ENCODE results near the gene NRP1.
"Not testable (repeated sequence)": the region's sequence is repeated elsewhere in the genome, so short reads cannot be mapped to it uniquely, and the experiment has no call there.

NRP1 gene

GRCh38 chr10:33334153-33334804, at the start of gene NRP1:
Gene NRP1, minus strand, starts transcription at chr10:33334667. Its CDS starts 285 bp downstream, at chr10:33334382.
- H3K4me3 ChIP-seq (ENCODE audit: low read depth in 1 of 2, low read length in 2 of 2), result peak within 1 kb of the TSS; percentile 90 to 93
- peaks cover 7% of the 10 kb centered on the region in 2 donors for H3K36me3 ChIP-seq (ENCODE audit: control insufficient read depth in 1 of 2, insufficient read depth in 2 of 2, low read length in 2 of 2)
- no peaks in the 10 kb centered on the region for H3K9me3 ChIP-seq (ENCODE audit: control insufficient read depth in 1 of 2, low read length in 2 of 2)
- peak within 1 kb of the TSS; percentile 94 for H3K27ac ChIP-seq (ENCODE audit: low read length)
- H3K4me1 ChIP-seq (ENCODE audit: control insufficient read depth in 1 of 2, insufficient read depth in 2 of 2, low read length in 2 of 2), result peaks cover 0 to 27% of the 10 kb centered on the region in 2 donors
- H3K27me3 ChIP-seq (ENCODE audit: low read depth, low read length), result no peaks in the 10 kb centered on the region

DNA sequence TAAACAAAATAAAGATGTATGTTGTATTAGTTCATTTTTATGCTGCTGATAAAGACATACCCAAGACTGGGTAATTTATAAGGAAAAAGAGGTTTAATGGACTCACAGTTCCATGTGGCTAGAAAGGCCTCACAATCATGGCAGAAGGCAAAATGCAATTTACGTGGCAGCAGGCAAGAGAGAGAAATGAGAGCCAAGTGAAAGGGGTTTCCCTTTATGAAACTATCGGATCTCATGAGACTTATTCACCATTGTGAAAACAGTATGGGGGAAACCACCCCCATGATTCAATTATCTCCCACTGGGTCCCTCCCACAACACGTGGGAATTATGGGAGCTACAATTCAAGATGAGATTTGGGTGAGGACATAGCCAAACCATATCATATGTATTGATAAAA, 49.7 kb upstream of the NRP1 start:
- not testable (repeated sequence) for H3K27ac ChIP-seq (ENCODE audit: low read length); H3K4me3 ChIP-seq (ENCODE audit: low read depth in 1 of 2, low read length in 2 of 2); H3K36me3 ChIP-seq (ENCODE audit: control insufficient read depth in 1 of 2, insufficient read depth in 2 of 2, low read length in 2 of 2); H3K9me3 ChIP-seq (ENCODE audit: control insufficient read depth in 1 of 2, low read length in 2 of 2); H3K27me3 ChIP-seq (ENCODE audit: low read depth, low read length)
- peaks cover 5 to 12% of the 10 kb centered on the region in 2 donors for H3K4me1 ChIP-seq (ENCODE audit: control insufficient read depth in 1 of 2, insufficient read depth in 2 of 2, low read length in 2 of 2)

- Histone ChIP-seq H3K27ac (ENCODE audit: low read length) (no peak overlapping the region), H3K27me3 (ENCODE audit: low read depth, low read length) (no peaks in the 10 kb centered on the region), H3K4me1 (ENCODE audit: control insufficient read depth in 1 of 2, insufficient read depth in 2 of 2, low read length in 2 of 2) (peaks cover 5 to 12% of the 10 kb centered on the region in 2 donors), H3K4me3 (ENCODE audit: low read depth in 1 of 2, low read length in 2 of 2) (no peak overlapping the region), H3K9me3 (ENCODE audit: control insufficient read depth in 1 of 2, low read length in 2 of 2) (no peaks in the 10 kb centered on the region), H3K36me3 (ENCODE audit: control insufficient read depth in 1 of 2, insufficient read depth in 2 of 2, low read length in 2 of 2) (no peaks in the 10 kb centered on the region)
Observed at GRCh38 chr10:33382921-33383713, 48.6 kb upstream of the NRP1 start.

DNA sequence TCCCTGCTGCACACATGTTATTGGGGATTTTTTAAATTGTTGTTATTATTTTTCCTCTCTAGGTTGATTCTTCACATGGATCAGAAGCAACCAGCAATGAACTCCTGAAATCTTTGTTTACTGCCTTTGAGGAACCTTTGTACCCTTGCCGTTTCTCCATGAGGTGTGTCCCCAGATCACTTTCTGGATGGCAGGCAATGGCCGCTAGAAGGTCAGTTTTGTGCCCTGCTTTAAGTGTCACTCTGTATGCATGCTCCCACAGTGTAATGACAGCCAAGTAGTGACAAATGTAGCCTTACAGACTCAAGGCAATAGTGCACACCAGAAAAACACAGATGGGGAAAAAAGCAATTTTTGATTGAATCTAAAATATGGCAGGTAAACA, 47.7 kb upstream of the NRP1 start:
- H3K9me3 ChIP-seq (ENCODE audit: control insufficient read depth in 1 of 2, low read length in 2 of 2), result no peaks in the 10 kb centered on the region
- H3K27ac ChIP-seq (ENCODE audit: low read length), result no peak overlapping the region
- H3K4me1 ChIP-seq (ENCODE audit: control insufficient read depth in 1 of 2, insufficient read depth in 2 of 2, low read length in 2 of 2), result peaks cover 5 to 12% of the 10 kb centered on the region in 2 donors
- no peak overlapping the region for H3K4me3 ChIP-seq (ENCODE audit: low read depth in 1 of 2, low read length in 2 of 2)
- H3K27me3 ChIP-seq (ENCODE audit: low read depth, low read length), result no peaks in the 10 kb centered on the region
- H3K36me3 ChIP-seq (ENCODE audit: control insufficient read depth in 1 of 2, insufficient read depth in 2 of 2, low read length in 2 of 2), result no peaks in the 10 kb centered on the region

DNA sequence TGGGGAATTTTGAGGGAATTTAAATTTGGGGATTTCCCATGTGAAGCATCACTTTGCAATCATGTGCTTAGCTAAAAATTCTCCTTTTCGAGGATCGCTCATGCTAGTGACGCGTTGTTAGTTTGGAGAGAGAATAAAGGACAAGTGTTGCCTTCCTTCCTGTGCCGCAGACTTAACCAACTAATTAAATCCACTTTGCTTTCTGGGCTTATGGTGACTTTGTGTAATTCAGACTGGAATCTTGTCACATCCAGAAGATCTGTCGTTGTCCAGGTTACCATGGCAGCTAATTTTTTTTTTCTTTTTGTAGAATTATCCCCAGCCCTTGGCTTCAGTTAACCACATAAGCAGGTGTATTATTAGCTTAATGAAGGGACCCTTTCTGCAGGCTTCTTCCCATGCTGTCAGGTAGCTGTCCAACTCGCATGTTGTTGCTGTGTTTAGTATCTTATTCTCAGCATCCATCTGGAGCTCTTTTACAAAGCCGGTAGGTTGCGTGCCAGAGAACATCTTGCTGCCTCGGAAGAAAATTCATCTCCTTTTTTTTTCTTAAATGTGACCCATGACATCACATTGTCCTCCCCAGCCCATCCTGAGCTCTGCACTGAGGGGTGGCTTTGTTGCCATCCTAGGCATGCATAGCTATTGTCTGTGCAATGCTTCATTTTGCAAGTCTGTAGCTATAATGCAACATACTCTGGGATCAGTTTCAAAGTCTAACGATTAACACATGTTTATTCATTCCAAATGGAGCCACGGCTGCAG, 47.2 kb upstream of the NRP1 start:
- Histone ChIP-seq H3K27me3 (ENCODE audit: low read depth, low read length) (no peaks in the 10 kb centered on the region), H3K4me3 (ENCODE audit: low read depth in 1 of 2, low read length in 2 of 2) (peak overlapping the region in 1 of 2 donors; percentile 3), H3K36me3 (ENCODE audit: control insufficient read depth in 1 of 2, insufficient read depth in 2 of 2, low read length in 2 of 2) (no peaks in the 10 kb centered on the region), H3K4me1 (ENCODE audit: control insufficient read depth in 1 of 2, insufficient read depth in 2 of 2, low read length in 2 of 2) (peaks cover 5 to 12% of the 10 kb centered on the region in 2 donors), H3K9me3 (ENCODE audit: control insufficient read depth in 1 of 2, low read length in 2 of 2) (no peaks in the 10 kb centered on the region), H3K27ac (ENCODE audit: low read length) (no peak overlapping the region)

- Histone ChIP-seq H3K4me1 (ENCODE audit: control insufficient read depth in 1 of 2, insufficient read depth in 2 of 2, low read length in 2 of 2) (peaks cover 5 to 12% of the 10 kb centered on the region in 2 donors), H3K27me3 (ENCODE audit: low read depth, low read length) (no peaks in the 10 kb centered on the region), H3K4me3 (ENCODE audit: low read depth in 1 of 2, low read length in 2 of 2) (no peak overlapping the region), H3K36me3 (ENCODE audit: control insufficient read depth in 1 of 2, insufficient read depth in 2 of 2, low read length in 2 of 2) (no peaks in the 10 kb centered on the region), H3K9me3 (ENCODE audit: control insufficient read depth in 1 of 2, low read length in 2 of 2) (no peaks in the 10 kb centered on the region), H3K27ac (ENCODE audit: low read length) (no peak overlapping the region)
Observed at GRCh38 chr10:33377658-33378025, 43.2 kb upstream of the NRP1 start.

DNA sequence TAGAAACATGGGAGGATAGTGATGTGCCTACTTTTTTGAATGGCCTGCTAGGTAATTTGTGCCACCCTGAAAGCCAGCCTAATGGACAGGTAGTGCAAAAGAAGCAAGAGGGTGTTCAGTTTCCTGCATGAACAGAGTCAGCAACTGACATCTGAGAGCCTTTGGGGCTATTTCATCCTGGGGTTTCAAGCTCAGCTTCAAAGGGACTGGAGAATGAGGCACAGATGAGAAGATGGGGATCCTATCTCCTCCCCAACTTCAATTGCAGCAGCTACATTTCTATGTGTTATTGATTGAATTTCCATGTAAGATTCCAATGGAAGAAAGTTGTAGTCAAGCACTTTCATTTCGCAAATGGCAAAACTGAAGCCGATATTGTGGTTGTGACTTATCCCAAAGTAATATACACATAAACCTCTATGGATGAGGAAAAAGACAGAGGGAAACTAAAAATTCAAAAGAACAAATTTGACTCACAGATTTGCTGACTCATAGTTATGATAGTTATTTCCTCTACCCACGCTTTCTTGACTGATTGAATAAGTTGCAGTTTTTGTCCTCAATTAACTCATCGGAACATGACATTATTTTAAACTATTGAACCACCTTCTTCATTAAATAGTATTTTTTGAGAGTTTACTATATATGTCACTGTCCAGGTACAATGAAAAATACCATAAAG, 42.6 kb upstream of the NRP1 start:
- no peaks in the 10 kb centered on the region for H3K9me3 ChIP-seq (ENCODE audit: control insufficient read depth in 1 of 2, low read length in 2 of 2)
- peaks cover 1 to 9% of the 10 kb centered on the region in 2 donors for H3K4me1 ChIP-seq (ENCODE audit: control insufficient read depth in 1 of 2, insufficient read depth in 2 of 2, low read length in 2 of 2)
- no peaks in the 10 kb centered on the region for H3K27me3 ChIP-seq (ENCODE audit: low read depth, low read length)
- no peak overlapping the region for H3K27ac ChIP-seq (ENCODE audit: low read length)
- H3K36me3 ChIP-seq (ENCODE audit: control insufficient read depth in 1 of 2, insufficient read depth in 2 of 2, low read length in 2 of 2), result no peaks in the 10 kb centered on the region
- no peak overlapping the region for H3K4me3 ChIP-seq (ENCODE audit: low read depth in 1 of 2, low read length in 2 of 2)

DNA sequence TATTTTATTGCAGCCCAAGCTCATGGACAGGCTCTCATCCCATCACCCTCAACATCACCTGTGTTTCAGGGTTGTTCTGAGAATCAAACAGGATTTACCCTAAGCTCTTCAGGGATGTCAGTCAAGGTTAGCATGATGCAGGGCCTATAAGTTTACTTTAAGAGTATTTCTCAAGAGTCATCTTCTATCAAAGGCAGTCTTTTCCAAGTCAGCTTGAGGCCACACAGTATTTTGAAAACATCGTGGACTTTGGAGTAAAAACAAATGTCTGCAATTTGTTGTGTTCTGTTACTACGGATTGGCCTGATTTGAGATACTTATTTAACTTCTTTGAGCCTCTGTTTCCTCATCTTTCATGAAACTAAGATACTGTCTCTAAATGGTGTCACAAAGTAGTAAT, 42.0 kb upstream of the NRP1 start:
- H3K4me3 ChIP-seq (ENCODE audit: low read depth in 1 of 2, low read length in 2 of 2), result no peak overlapping the region
- no peak overlapping the region for H3K27ac ChIP-seq (ENCODE audit: low read length)
- H3K9me3 ChIP-seq (ENCODE audit: control insufficient read depth in 1 of 2, low read length in 2 of 2), result no peaks in the 10 kb centered on the region
- H3K4me1 ChIP-seq (ENCODE audit: control insufficient read depth in 1 of 2, insufficient read depth in 2 of 2, low read length in 2 of 2), result peaks cover 0 to 2% of the 10 kb centered on the region in 2 donors
- H3K27me3 ChIP-seq (ENCODE audit: low read depth, low read length), result no peaks in the 10 kb centered on the region
- H3K36me3 ChIP-seq (ENCODE audit: control insufficient read depth in 1 of 2, insufficient read depth in 2 of 2, low read length in 2 of 2), result no peaks in the 10 kb centered on the region

DNA sequence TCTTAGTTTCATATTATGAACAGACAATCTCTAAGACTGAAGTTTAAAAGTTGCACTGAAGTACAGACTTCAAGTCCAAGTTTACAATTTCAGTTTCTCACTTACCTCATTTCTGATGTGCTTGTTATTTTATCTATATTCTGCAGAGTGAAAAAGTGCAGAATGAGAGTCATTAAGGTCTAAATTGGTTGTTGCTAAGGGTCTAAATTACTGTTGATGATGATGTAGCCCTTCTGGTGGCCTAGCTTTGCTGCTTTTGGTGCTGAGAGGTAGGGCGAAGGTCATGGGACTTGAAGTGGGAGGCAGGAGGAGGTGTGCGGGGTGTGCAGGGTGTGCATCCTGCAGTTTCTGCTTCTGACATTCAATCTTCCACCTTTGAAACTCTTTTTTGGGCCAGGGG, 38.8 kb upstream of the NRP1 start:
- no peak overlapping the region for H3K27ac ChIP-seq (ENCODE audit: low read length)
- no peaks in the 10 kb centered on the region for H3K36me3 ChIP-seq (ENCODE audit: control insufficient read depth in 1 of 2, insufficient read depth in 2 of 2, low read length in 2 of 2)
- H3K9me3 ChIP-seq (ENCODE audit: control insufficient read depth in 1 of 2, low read length in 2 of 2), result no peaks in the 10 kb centered on the region
- H3K4me3 ChIP-seq (ENCODE audit: low read depth in 1 of 2, low read length in 2 of 2), result no peak overlapping the region
- H3K4me1 ChIP-seq (ENCODE audit: control insufficient read depth in 1 of 2, insufficient read depth in 2 of 2, low read length in 2 of 2), result no peaks in the 10 kb centered on the region
- H3K27me3 ChIP-seq (ENCODE audit: low read depth, low read length), result no peaks in the 10 kb centered on the region

GRCh38 chr10:33371234-33371633, 36.8 kb upstream of the NRP1 start:
- peaks cover 0 to under 1% of the 10 kb centered on the region in 2 donors for H3K9me3 ChIP-seq (ENCODE audit: control insufficient read depth in 1 of 2, low read length in 2 of 2)
- H3K27me3 ChIP-seq (ENCODE audit: low read depth, low read length), result no peaks in the 10 kb centered on the region
- H3K27ac ChIP-seq (ENCODE audit: low read length), result no peak overlapping the region
- no peaks in the 10 kb centered on the region for H3K4me1 ChIP-seq (ENCODE audit: control insufficient read depth in 1 of 2, insufficient read depth in 2 of 2, low read length in 2 of 2)
- no peak overlapping the region for H3K4me3 ChIP-seq (ENCODE audit: low read depth in 1 of 2, low read length in 2 of 2)
- H3K36me3 ChIP-seq (ENCODE audit: control insufficient read depth in 1 of 2, insufficient read depth in 2 of 2, low read length in 2 of 2), result no peaks in the 10 kb centered on the region

DNA sequence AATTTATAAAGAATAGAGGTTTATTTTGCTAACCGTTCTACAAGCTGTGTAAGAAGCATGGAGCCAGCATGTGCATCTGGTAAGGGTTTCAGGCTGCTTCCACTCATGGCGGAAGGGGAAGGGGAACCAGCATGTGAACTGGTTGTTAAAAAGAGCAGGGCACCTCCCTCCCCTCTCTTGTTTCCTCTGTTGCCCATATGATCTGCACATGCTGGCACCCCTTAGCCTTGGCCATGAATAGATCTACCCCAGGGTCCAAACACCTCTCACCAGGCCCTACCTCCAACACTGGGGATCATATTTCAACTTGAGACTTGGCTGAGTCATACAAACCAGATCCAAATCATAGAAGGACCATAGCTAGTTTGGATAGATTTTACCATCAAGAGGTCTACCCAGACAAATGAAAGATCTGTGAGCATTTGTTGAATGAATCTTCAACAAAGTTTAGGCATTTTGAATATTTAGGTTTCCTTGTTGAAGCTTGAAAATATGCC, 36.0 kb upstream of the NRP1 start:
- Histone ChIP-seq H3K27me3 (ENCODE audit: low read depth, low read length) (no peaks in the 10 kb centered on the region), H3K9me3 (ENCODE audit: control insufficient read depth in 1 of 2, low read length in 2 of 2) (peaks cover 0 to 4% of the 10 kb centered on the region in 2 donors), H3K4me1 (ENCODE audit: control insufficient read depth in 1 of 2, insufficient read depth in 2 of 2, low read length in 2 of 2) (no peaks in the 10 kb centered on the region), H3K27ac (ENCODE audit: low read length) (no peak overlapping the region), H3K4me3 (ENCODE audit: low read depth in 1 of 2, low read length in 2 of 2) (no peak overlapping the region), H3K36me3 (ENCODE audit: control insufficient read depth in 1 of 2, insufficient read depth in 2 of 2, low read length in 2 of 2) (no peaks in the 10 kb centered on the region)

Measured in muscle layer of duodenum (tissue), 2 donors.